Effector memory CD8-positive, alpha-beta T cell (primary cell): ENCODE results near the gene PPP1R12A.
"Not testable (repeated sequence)": the region's sequence is repeated elsewhere in the genome, so short reads cannot be mapped to it uniquely, and the experiment has no call there.

Experiments
- ATAC-seq: fragments of 150-1000 bp; cut with Tn5 transposase; replicated peaks from 2 replicates; pipeline ENCODE4 v1.10.0; 2021; ENCODE audit warnings: mild to moderate bottlenecking, moderate library complexity
- DNase-seq, 3 experiments: peaks; one replicate each; pipeline ENCODE4 v3.0.0; 2021
- H3K27ac Mint-ChIP-seq, 2 donors: one replicate each; pipeline ENCODE4 v1.8.0; 2022; ENCODE audit warnings: mild to moderate bottlenecking in 2 of 2, mixed read lengths in 2 of 2, moderate library complexity in 2 of 2
- H3K27me3 Mint-ChIP-seq, 2 donors: one replicate each; pipeline ENCODE4 v1.8.0; 2022; ENCODE audit warnings: mixed read lengths in 2 of 2
- H3K36me3 Mint-ChIP-seq: one replicate; pipeline ENCODE4 v1.8.0; 2022; ENCODE audit warnings: mild to moderate bottlenecking, moderate library complexity, mixed read lengths; ENCODE audit not compliant: insufficient read depth
- H3K4me1 Mint-ChIP-seq, 2 donors: one replicate each; pipeline ENCODE4 v1.8.0; 2022; ENCODE audit warnings: low read depth in 2 of 2, mixed read lengths in 2 of 2
- H3K4me3 Mint-ChIP-seq, 2 donors: one replicate each; pipeline ENCODE4 v1.8.0; 2022; ENCODE audit warnings: mild to moderate bottlenecking in 2 of 2, mixed read lengths in 2 of 2, moderate library complexity in 2 of 2
- H3K9me3 Mint-ChIP-seq, 2 donors: one replicate each; pipeline ENCODE4 v1.8.0; 2022; ENCODE audit warnings: mixed read lengths in 2 of 2

The PPP1R12A gene

DNA sequence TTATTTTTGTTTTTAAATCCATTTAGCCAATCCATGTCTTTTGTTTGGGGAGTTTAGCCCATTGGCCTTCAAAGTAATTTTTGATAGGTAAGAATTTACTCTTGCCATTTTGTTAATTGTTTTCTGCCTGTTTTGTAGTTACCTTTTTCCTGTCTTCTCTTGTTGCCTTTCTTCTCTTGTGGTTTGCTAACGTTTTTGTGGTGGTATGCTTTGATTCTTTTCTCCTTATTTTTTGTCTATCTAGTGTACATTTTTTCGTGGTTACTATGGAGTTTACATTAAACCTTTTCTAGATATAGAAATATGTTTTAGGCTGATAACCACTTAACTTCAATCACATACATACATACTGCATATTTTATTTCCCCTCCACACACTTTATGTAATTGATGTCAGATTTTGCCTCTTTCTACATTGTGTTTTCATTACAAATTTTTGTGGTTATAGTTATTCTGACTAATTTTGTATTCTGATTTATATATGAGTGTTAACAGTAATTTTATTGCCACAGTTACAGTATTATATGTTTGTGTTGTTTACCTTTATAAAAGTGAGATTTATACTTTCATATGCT, 19.2 kb upstream of the PPP1R12A start:
- Mint-ChIP-seq H3K4me3 (no peak overlapping the region), H3K27ac (no peak overlapping the region), H3K36me3 (no peaks in the 10 kb centered on the region), H3K9me3 (peaks cover 6 to 10% of the 10 kb centered on the region in 2 donors), H3K4me1 (no peaks in the 10 kb centered on the region), H3K27me3 (peaks cover 4 to 28% of the 10 kb centered on the region in 2 donors)
- no peak for ATAC-seq
- no peak for DNase-seq

DNA sequence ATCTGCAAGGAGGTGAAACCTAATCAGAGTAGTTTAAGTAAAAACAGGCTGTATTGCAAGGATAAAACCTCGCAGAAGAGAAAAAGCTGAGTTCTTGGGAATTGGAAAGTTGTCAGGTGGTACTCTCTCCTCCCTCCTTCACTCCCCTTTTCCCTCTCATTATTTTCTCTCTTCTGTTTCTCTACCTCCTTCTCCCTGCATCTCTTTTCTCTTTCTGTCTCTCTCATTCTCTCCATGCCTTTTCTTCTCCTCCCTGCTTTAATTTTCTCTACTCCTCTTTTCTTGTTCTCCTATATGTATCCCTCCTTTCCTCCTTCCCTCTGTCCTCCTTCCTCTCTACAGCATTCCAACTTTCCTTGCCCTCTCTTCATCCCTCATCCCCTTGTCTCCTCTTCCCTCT, 14.2 kb upstream of the PPP1R12A start:
- H3K27me3 Mint-ChIP-seq = peaks cover 10 to 16% of the 10 kb centered on the region in 2 donors
- ATAC-seq (no peak), DNase-seq (no peak)
- no peak overlapping the region for H3K27ac Mint-ChIP-seq
- no peak overlapping the region for H3K4me3 Mint-ChIP-seq
- no peaks in the 10 kb centered on the region for H3K36me3 Mint-ChIP-seq
- no peaks in the 10 kb centered on the region for H3K4me1 Mint-ChIP-seq
- H3K9me3 Mint-ChIP-seq = no peaks in the 10 kb centered on the region

DNA sequence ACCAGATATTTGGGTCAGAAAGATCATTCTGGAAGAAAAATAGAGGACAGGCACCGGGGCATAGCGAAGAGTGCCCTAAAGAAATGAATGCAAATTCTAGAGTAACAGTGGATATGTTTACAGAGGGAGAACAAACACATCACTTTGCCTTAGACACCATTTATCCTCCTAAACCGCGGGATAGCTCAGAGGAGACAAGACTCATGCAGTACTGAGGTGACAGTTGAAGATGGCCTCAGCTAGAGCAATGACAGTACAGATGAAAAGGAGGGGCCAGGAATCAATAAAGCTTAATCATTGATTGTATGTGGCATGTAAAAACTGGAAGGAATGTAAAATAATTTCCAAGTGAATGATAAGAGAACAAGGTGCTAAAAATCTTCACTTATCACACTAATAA, 10.5 kb upstream of the PPP1R12A start:
- DNase-seq = no peak
- H3K4me3 Mint-ChIP-seq = no peak overlapping the region
- no peaks in the 10 kb centered on the region for H3K4me1 Mint-ChIP-seq
- no peak overlapping the region for H3K27ac Mint-ChIP-seq
- no peaks in the 10 kb centered on the region for H3K9me3 Mint-ChIP-seq
- ATAC-seq = no peak
- H3K27me3 Mint-ChIP-seq = peaks cover 6 to 10% of the 10 kb centered on the region in 2 donors
- H3K36me3 Mint-ChIP-seq = no peaks in the 10 kb centered on the region

DNA sequence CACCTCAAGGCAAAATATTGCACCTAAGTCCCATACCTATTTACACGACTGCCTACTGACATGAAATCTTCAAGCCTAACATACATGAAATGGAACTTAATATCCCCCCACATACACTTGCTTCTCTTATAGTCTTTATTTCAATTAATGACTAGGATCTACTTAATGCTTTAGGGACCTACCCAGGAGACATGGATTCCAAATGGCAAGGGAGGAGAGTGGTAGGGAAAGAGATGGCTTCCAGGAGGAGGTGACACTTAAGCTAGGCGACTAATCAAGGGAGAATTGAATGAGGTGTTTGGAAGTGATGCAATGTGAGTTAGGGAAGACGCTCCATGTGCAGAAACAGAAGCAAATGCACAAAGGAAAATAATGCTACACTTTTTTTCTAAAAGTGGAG, 9.7 kb upstream of the PPP1R12A start:
- ATAC-seq = no peak
- Mint-ChIP-seq H3K36me3 (no peaks in the 10 kb centered on the region), H3K4me1 (no peaks in the 10 kb centered on the region), H3K9me3 (no peaks in the 10 kb centered on the region), H3K27me3 (peaks cover 6 to 10% of the 10 kb centered on the region in 2 donors), H3K27ac (no peak overlapping the region), H3K4me3 (no peak overlapping the region)
- no peak for DNase-seq

DNA sequence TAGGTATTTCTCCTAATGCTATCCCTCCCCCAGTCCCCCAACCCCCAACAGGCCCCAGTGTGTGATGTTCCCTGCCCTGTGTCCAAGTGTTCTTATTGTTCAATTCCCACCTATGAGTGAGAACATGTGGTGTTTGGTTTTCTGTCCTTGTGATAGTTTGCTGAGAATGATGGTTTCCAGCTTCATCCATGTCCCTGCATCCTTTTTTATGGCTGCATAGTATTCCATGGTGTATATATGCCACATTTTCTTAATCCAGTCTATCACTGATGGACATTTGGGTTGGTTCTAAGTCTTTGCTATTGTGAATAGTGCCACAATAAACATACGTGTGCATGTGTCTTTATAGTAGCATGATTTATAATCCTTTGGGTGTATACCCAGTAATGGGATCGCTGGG, 7.9 kb upstream of the PPP1R12A start:
- not testable (repeated sequence) for H3K9me3 Mint-ChIP-seq, ATAC-seq, DNase-seq, H3K27me3 Mint-ChIP-seq, H3K36me3 Mint-ChIP-seq, H3K27ac Mint-ChIP-seq, H3K4me3 Mint-ChIP-seq, H3K4me1 Mint-ChIP-seq

DNA sequence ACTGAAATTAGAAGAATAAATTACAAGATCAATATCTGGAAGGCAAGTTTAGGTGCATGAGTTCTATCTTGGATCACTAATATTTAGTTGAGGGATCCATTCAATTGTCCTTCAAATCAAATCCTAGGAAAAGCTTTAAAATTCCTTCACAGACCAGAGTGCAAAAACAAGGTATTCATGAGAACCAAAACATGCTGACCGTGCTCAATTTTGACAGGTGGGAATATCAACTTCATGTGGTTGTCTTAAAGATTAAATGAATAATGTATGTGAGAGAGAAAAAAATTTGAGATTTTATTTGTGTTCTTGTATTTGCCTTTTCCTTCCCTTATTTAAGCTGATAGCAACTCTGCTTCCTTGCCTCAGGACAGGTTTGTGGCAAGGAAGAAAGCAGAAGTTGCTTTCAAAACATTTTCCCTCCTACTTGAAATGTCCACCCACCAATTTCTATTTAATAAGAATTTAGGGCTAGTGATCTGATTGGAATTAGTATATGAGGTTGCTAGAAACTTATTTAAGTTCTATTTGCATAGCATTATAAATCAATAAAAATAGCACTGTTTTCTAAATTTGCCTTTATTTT, 4.9 kb upstream of the PPP1R12A start:
- ATAC-seq = no peak
- Mint-ChIP-seq H3K9me3 (no peaks in the 10 kb centered on the region), H3K36me3 (peaks cover 9% of the 10 kb centered on the region), H3K4me3 (no peak overlapping the region), H3K4me1 (peaks cover 8 to 9% of the 10 kb centered on the region in 2 donors), H3K27me3 (peaks cover 0 to 3% of the 10 kb centered on the region in 2 donors), H3K27ac (no peak overlapping the region)
- DNase-seq = no peak

DNA sequence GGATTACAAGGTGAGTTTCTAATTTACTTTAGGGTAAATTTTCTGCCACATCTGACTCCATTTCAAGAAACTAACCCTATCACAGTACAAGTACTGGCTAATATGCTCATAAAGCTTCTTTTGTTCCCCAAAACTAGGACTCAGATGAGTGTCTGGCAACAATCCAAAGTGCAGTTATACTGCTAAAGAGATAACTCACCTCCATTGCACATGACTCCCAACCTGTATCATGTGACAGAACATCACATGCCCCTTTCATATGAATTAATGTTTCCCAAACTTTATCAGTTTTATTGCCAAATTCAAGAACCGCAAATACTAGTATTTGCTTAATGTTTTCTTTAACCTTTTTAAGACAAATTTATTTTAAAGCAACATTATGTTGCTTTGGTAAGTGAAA, 3.9 kb upstream of the PPP1R12A start:
- DNase-seq (no peak), ATAC-seq (no peak)
- H3K9me3 Mint-ChIP-seq = no peaks in the 10 kb centered on the region
- peaks cover 18% of the 10 kb centered on the region for H3K36me3 Mint-ChIP-seq
- H3K4me3 Mint-ChIP-seq = no peak overlapping the region
- no peaks in the 10 kb centered on the region for H3K27me3 Mint-ChIP-seq
- peaks cover 13% of the 10 kb centered on the region in 2 donors for H3K4me1 Mint-ChIP-seq
- H3K27ac Mint-ChIP-seq = no peak overlapping the region

DNA sequence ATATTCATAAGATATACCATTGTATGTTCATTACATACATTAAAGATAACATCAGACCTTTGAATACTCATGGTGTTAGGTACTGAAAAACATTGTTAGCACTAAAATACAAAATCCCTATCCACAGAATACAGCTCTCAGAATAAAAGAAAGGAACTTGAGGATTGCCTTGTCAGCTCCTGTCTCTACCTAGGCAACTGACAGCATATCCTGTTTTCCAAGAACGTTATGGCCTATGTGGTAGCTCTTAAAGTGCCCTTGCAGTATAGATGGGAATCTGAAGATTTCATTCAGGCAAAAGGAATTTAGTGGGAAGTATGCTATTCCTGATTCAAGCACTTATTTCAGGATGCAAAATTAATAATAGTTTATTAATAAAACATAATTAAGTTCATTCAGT, 1.8 kb upstream of the PPP1R12A start:
- DNase-seq (no peak), ATAC-seq (no peak)
- H3K36me3 Mint-ChIP-seq = peaks cover 21% of the 10 kb centered on the region
- H3K4me1 Mint-ChIP-seq = peaks cover 22 to 28% of the 10 kb centered on the region in 2 donors
- no peaks in the 10 kb centered on the region for H3K27me3 Mint-ChIP-seq
- H3K4me3 Mint-ChIP-seq = peak overlapping the region in 1 of 2 donors; percentile 94
- no peaks in the 10 kb centered on the region for H3K9me3 Mint-ChIP-seq
- H3K27ac Mint-ChIP-seq = no peak overlapping the region

DNA sequence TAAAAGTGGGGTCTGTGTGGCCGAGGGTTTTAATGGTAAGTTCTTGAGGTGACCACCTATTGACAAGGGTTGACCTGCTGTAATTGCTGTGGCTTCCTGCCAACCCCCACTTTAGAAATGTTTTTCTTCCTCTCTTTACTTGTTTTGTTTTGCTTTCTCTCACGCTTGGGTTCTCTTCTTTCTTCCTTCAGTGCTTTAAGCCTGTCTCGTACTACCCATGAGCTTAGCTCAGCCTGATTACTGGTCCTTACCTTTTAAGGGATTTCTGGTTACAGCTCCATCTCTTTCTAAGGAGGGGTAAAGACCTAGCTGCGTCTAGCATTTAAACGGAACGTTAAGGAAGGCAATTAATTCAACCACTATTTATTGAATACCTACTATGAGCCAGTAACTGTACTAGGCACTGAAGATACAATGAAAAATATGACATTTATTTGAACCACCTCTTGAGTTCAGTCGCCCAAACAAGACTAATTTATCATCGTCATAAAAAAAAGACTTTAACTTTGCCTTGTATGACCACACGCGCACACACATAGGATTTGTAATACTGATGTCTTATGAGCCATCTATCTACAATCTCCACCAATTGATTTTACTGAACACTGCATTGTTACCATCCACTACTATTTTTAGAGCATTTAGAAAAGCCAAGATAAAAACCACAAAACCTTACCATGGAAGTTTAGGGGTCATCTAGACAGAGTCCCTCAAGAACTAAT, 888 bp upstream of the PPP1R12A start:
- peaks cover 24 to 30% of the 10 kb centered on the region in 2 donors for H3K4me1 Mint-ChIP-seq
- H3K27ac Mint-ChIP-seq = peak overlapping the region; percentile 99
- DNase-seq = no peak
- peak overlapping the region; percentile 94 to 98 for H3K4me3 Mint-ChIP-seq
- peaks cover 21% of the 10 kb centered on the region for H3K36me3 Mint-ChIP-seq
- H3K27me3 Mint-ChIP-seq = no peaks in the 10 kb centered on the region
- no peaks in the 10 kb centered on the region for H3K9me3 Mint-ChIP-seq
- peak; percentile 2 for ATAC-seq

DNA sequence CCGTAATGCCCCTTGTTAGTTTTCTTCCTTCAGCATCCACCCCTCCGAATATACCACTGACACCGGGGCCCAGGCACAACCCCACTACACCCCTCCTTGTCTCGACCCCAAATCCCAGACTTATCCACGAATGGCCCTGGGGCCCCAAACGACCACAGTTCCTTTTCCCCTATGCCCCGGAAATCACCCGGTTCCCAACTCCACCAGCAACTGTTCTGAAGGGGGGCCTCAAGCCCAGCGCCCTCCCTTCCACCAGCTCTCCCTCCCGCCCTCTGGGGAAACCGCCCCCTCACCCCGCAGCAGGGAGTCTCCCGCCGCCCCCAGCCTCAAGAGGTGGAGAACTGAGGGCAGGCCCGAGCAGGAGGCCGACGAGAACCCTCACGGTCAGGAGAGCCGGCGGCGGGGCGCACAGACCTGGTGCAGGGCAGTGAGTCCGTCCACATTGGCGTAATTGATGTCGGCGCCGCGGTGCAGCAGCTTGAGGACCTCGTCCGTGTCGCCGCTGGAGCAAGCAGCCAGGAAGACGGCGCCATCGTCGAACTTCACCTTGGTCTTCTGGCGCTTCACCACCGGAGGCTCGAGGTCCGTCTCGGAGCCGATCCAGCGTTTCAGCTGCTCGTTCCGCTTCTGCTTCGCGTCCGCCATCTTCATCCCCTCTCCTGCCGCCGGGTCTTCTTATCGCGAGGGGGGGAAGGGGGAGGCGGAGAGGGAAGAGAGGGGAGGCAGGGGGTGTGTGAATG, 446 bp downstream of the PPP1R12A start:
- peaks cover 30 to 41% of the 10 kb centered on the region in 2 donors for H3K4me1 Mint-ChIP-seq
- no peaks in the 10 kb centered on the region for H3K9me3 Mint-ChIP-seq
- H3K27me3 Mint-ChIP-seq = no peaks in the 10 kb centered on the region
- H3K27ac Mint-ChIP-seq = peak overlapping the region; percentile 99
- ATAC-seq = peak; percentile 14
- H3K36me3 Mint-ChIP-seq = peaks cover 21% of the 10 kb centered on the region
- DNase-seq = peak in 2 of 3 experiments; percentile 22 to 29
- H3K4me3 Mint-ChIP-seq = peak overlapping the region; percentile 94 to 98

DNA sequence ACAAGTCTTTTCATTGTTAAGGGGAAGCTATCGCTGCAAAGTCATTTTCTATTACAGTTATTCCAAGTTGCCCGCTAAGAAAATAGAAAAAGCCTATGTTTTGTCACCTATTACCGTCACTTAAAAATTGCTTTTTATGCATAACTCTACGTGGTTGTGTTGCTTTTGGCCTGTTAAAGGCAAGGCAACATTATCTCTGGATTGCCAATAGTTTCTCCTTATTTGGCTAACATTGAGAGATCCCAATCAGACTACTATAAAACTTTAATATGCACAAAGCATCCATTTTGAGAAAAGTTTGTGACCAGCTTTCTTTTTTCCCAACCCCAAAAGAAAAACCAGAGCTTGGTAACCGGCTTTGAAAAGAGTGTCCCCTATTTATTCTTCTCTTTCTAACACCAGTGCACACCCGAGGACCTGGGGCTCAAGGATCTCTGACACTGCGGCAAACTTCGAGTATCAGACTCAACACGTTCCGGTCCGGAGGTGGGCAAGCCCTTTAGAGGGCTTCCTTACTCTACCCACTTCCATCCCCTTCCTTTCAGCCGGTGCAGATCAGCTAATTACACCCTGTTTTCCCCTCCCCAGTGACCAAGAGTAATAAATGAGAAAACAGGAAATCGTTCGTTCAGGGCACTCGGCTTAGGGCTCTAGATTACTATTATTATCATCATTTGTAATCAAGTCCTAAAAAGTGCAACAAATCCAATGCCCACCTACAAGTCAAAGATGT, 1.2 kb downstream of the PPP1R12A start:
- peaks cover 21% of the 10 kb centered on the region for H3K36me3 Mint-ChIP-seq
- H3K4me1 Mint-ChIP-seq = peaks cover 34 to 45% of the 10 kb centered on the region in 2 donors
- H3K27me3 Mint-ChIP-seq = no peaks in the 10 kb centered on the region
- peak overlapping the region; percentile 99 for H3K27ac Mint-ChIP-seq
- H3K9me3 Mint-ChIP-seq = no peaks in the 10 kb centered on the region
- H3K4me3 Mint-ChIP-seq = peak overlapping the region; percentile 94 to 98
- ATAC-seq = no peak
- peak in 1 of 3 experiments; percentile 9 for DNase-seq

DNA sequence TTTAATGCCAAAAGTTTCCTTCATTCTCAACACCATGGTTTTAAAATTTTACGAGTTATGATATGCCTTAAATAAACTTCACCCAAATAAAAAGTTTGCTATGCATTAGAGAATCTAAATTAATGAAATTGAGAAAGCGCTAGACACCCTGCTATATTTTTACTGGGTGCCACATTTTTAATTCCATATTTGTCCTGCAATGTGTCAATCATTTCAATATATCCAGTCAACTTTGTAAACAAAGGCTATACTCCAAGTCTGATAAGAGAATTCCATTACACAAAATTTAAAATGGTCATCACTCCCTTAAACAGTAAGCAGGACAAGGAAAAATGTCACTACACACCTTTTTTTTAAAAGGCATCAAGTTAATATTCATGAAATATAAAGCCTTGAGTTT, 1.9 kb downstream of the PPP1R12A start:
- H3K36me3 Mint-ChIP-seq = peaks cover 21% of the 10 kb centered on the region
- peak overlapping the region; percentile 99 for H3K27ac Mint-ChIP-seq
- no peaks in the 10 kb centered on the region for H3K27me3 Mint-ChIP-seq
- ATAC-seq (no peak), DNase-seq (no peak)
- peak overlapping the region; percentile 94 to 98 for H3K4me3 Mint-ChIP-seq
- peaks cover 39 to 52% of the 10 kb centered on the region in 2 donors for H3K4me1 Mint-ChIP-seq
- no peaks in the 10 kb centered on the region for H3K9me3 Mint-ChIP-seq

DNA sequence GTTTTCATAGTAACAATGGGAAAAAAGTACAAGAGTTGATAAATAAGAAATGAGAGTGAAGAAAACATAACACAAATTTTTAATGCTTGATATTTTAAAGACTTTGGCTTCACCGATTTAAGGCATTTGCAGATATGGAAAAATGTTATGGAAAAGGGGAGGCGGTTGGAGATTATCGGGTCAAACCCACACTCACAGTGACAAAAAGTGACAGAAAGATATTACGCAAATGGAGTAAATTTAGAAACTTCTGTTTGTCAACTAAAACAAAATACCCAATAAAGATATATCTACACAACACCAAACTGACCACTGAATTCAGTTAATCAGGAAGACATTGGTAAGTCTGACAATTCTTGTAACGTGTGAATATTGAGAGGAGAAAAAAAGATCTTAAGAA, 2.5 kb downstream of the PPP1R12A start:
- peaks cover 21% of the 10 kb centered on the region for H3K36me3 Mint-ChIP-seq
- no peak for DNase-seq
- H3K27me3 Mint-ChIP-seq = no peaks in the 10 kb centered on the region
- H3K4me1 Mint-ChIP-seq = peaks cover 40 to 57% of the 10 kb centered on the region in 2 donors
- peak overlapping the region; percentile 24 to 99 for H3K27ac Mint-ChIP-seq
- H3K4me3 Mint-ChIP-seq = peak overlapping the region; percentile 94 to 98
- ATAC-seq = no peak
- H3K9me3 Mint-ChIP-seq = no peaks in the 10 kb centered on the region
